Motor neuron (in vitro differentiated cells): ENCODE data around the gene TECPR2. TPM values are rescaled to one million over a fixed set of nuclear protein-coding genes. Genes with fewer than 3 reads are reported as not detected.
A peak's percentile ranks its signal among the peaks of the same experiment; 100 is the strongest.
"Not testable (repeated sequence)": the region's sequence is repeated elsewhere in the genome, so short reads cannot be mapped to it uniquely, and the experiment has no call there.

Source experiments
- ATAC-seq, 8 experiments: fragments of 200-7000 bp; cut with Tn5 transposase; replicated peaks in 6 of 8; 2 replicates each; pipeline ENCODE4 v1.8.0; 2021; ENCODE audit warnings: mild to moderate bottlenecking in 8 of 8, moderate library complexity in 8 of 8
- H3K27ac ChIP-seq, 2 donors: fragments of 250-450 bp; sonication (Bioruptor Pico); 2 replicates each; pipeline ENCODE4 v1.9.0; 2021; ENCODE audit warnings: antibody characterized with exemption in 2 of 2, mild to moderate bottlenecking in 2 of 2, moderate library complexity in 1 of 2
- H3K4me1 ChIP-seq, 2 donors: fragments of 250-450 bp; sonication (Bioruptor Pico); replicated peaks in 1 of 2; 2 replicates each; pipeline ENCODE4 v1.6.1; 2021; ENCODE audit warnings: antibody characterized with exemption in 2 of 2, mild to moderate bottlenecking in 2 of 2, moderate library complexity in 1 of 2
- H3K4me3 ChIP-seq, 5 donors: fragments of 250-450 bp; sonication (Bioruptor Pico); 2 replicates each; pipeline ENCODE4 v1.9.0; 2021; ENCODE audit warnings: antibody characterized with exemption in 5 of 5, mild to moderate bottlenecking in 5 of 5, moderate library complexity in 4 of 5
- WGBS, 10 experiments: fragments of 450-650 bp; shearing (Covaris generic); methylation state at CpG; one replicate each; pipeline ENCODE4 v1.0.0; 2022; 5-methylcytosine and 5-hydroxymethylcytosine counted together
- in situ Hi-C, 9 experiments: fragments of 400-800 bp; cut with MboI; loops; one replicate each; pipeline ENCODE4 v1.15.0; 2021; ENCODE audit warnings: low sequenced_read_pairs in 9 of 9, low pct_unique_long_range_greater_than_20kb in 2 of 9; ENCODE audit not compliant: unreplicated experiment in 9 of 9
- total RNA-seq, 8 experiments: library from RNA; unstranded; fragments of 300-600 nt; gene quantifications; 2 replicates each; pipeline versions ENCODE4 v1.2.3 to v1.2.4, GENCODE V29; 2022

Gene TECPR2
- total RNA-seq, 8 experiments from 2014 or later, result 6.5 to 14.2 (median 9.3) TPM

- Histone ChIP-seq H3K27ac (no peak overlapping the region), H3K4me1 (no peaks in the 10 kb centered on the region), H3K4me3 (no peak overlapping the region)
- 40 to 100% (median 92%) methylated on average over 1 to 5 of the region's 5 CpGs; no CpG with 5 or more reads in 1 of the 10 experiments for WGBS, 10 experiments
- in situ Hi-C loops, result no loop called here
- no peak for ATAC-seq
Observed at GRCh38 chr14:102342238-102342637, 20.5 kb upstream of the TECPR2 start.

GRCh38 chr14:102344084-102344483 is 18.7 kb upstream of the TECPR2 start:
- Histone ChIP-seq H3K4me1 (no peaks in the 10 kb centered on the region), H3K4me3 (no peak overlapping the region), H3K27ac (no peak overlapping the region)
- in situ Hi-C loops, result no loop called here
- WGBS, 10 experiments, result 87 to 100% (median 95%) methylated on average over 1 to 6 of the region's 7 CpGs; no CpG with 5 or more reads in 6 of the 10 experiments
- ATAC-seq, result no peak

GRCh38 chr14:102344485-102344884 is 18.3 kb upstream of the TECPR2 start:
- Histone ChIP-seq H3K27ac (no peak overlapping the region), H3K4me1 (no peaks in the 10 kb centered on the region), H3K4me3 (no peak overlapping the region)
- in situ Hi-C loops, result no loop called here
- WGBS, 10 experiments, result 70 to 97% (median 86%) methylated on average over 2 to 5 of the region's 5 CpGs; no CpG with 5 or more reads in 5 of the 10 experiments
- no peak for ATAC-seq

GRCh38 chr14:102345232-102345631 is 17.5 kb upstream of the TECPR2 start:
- H3K27ac ChIP-seq, result no peak overlapping the region
- in situ Hi-C loops, result no loop called here
- peak in 1 of 8 experiments; percentile 50 for ATAC-seq
- no peak overlapping the region for H3K4me3 ChIP-seq
- H3K4me1 ChIP-seq, result no peaks in the 10 kb centered on the region
- 50 to 100% (median 80%) methylated on average over 1 to 2 of the region's 3 CpGs; no CpG with 5 or more reads in 5 of the 10 experiments for WGBS, 10 experiments

- in situ Hi-C loops, result no loop called here
- Histone ChIP-seq H3K27ac (no peak overlapping the region), H3K4me3 (no peak overlapping the region), H3K4me1 (no peaks in the 10 kb centered on the region)
- no peak for ATAC-seq
- WGBS, 10 experiments, result 94 to 100% (median 100%) methylated on average over 1 to 4 of the region's 4 CpGs; no CpG with 5 or more reads in 3 of the 10 experiments
Observed at GRCh38 chr14:102346645-102347044, 16.1 kb upstream of the TECPR2 start.

- 60 to 100% (median 88%) methylated on average over 1 to 5 of the region's 16 CpGs; no CpG with 5 or more reads in 5 of the 10 experiments for WGBS, 10 experiments
- no peak overlapping the region for H3K4me3 ChIP-seq
- in situ Hi-C loops, result no loop called here
- ATAC-seq, result no peak
- no peak overlapping the region for H3K27ac ChIP-seq
- H3K4me1 ChIP-seq, result no peaks in the 10 kb centered on the region
Observed at GRCh38 chr14:102348376-102348775, 14.4 kb upstream of the TECPR2 start.

GRCh38 chr14:102351023-102351422 is 11.7 kb upstream of the TECPR2 start:
- no peak for ATAC-seq
- H3K4me1 ChIP-seq, result no peaks in the 10 kb centered on the region
- 83 to 98% (median 94%) methylated on average over 2 to 9 of the region's 10 CpGs; no CpG with 5 or more reads in 1 of the 10 experiments for WGBS, 10 experiments
- in situ Hi-C loops, result no loop called here
- no peak overlapping the region for H3K4me3 ChIP-seq
- no peak overlapping the region for H3K27ac ChIP-seq

GRCh38 chr14:102351593-102351992 is 11.1 kb upstream of the TECPR2 start:
- H3K4me1 ChIP-seq, ATAC-seq, H3K4me3 ChIP-seq, H3K27ac ChIP-seq, in situ Hi-C loops: not testable (repeated sequence)
- 83 to 100% (median 96%) methylated on average over 3 to 9 of the region's 9 CpGs for WGBS, 10 experiments

GRCh38 chr14:102352213-102352612 is 10.5 kb upstream of the TECPR2 start:
- ATAC-seq, result no peak
- Histone ChIP-seq H3K4me1 (no peaks in the 10 kb centered on the region), H3K27ac (no peak overlapping the region), H3K4me3 (no peak overlapping the region)
- in situ Hi-C loops, result no loop called here
- WGBS, 10 experiments, result 70 to 100% (median 91%) methylated on average over 2 to 4 of the region's 4 CpGs; no CpG with 5 or more reads in 2 of the 10 experiments

- Histone ChIP-seq H3K4me3 (no peak overlapping the region), H3K27ac (no peak overlapping the region), H3K4me1 (no peaks in the 10 kb centered on the region)
- in situ Hi-C loops, result no loop called here
- WGBS, 10 experiments, result 76 to 100% (median 91%) methylated on average over 1 to 6 of the region's 8 CpGs; no CpG with 5 or more reads in 1 of the 10 experiments
- no peak for ATAC-seq
Observed at GRCh38 chr14:102353126-102353619, 9.6 kb upstream of the TECPR2 start.

- WGBS, 10 experiments, result 80 to 100% (median 92%) methylated on average over 1 to 3 of the region's 3 CpGs; no CpG with 5 or more reads in 1 of the 10 experiments
- in situ Hi-C loops, result no loop called here
- H3K4me1 ChIP-seq, result no peaks in the 10 kb centered on the region
Observed at GRCh38 chr14:102356280-102356679, 6.5 kb upstream of the TECPR2 start.

GRCh38 chr14:102359341-102359740 is 3.4 kb upstream of the TECPR2 start:
- no peak for ATAC-seq
- no peak overlapping the region for H3K27ac ChIP-seq
- in situ Hi-C loops, result no loop called here
- H3K4me3 ChIP-seq, result no peak overlapping the region
- peaks cover 11 to 13% of the 10 kb centered on the region in 2 donors for H3K4me1 ChIP-seq
- 95 to 100% (median 100%) methylated on average over 1 to 2 of the region's 2 CpGs; no CpG with 5 or more reads in 2 of the 10 experiments for WGBS, 10 experiments

More at GRCh38 chr14:102356280-102356679, 6.5 kb upstream of the TECPR2 start:
- Histone ChIP-seq H3K4me3 (no peak overlapping the region), H3K27ac (no peak overlapping the region)
- ATAC-seq, result no peak

GRCh38 chr14:102360388-102360787 is 2.4 kb upstream of the TECPR2 start:
- WGBS, 10 experiments, result 86 to 100% (median 100%) methylated on average over 1 to 2 of the region's 3 CpGs; no CpG with 5 or more reads in 3 of the 10 experiments
- no peak for ATAC-seq
- Histone ChIP-seq H3K4me3 (no peak overlapping the region), H3K27ac (no peak overlapping the region), H3K4me1 (peaks cover 12 to 15% of the 10 kb centered on the region in 2 donors)
- in situ Hi-C loops, result no loop called here

- peaks cover 12 to 15% of the 10 kb centered on the region in 2 donors for H3K4me1 ChIP-seq
- WGBS, 10 experiments, result 0 to 16% (median 0%) methylated on average over 1 to 4 of the region's 4 CpGs; no CpG with 5 or more reads in 5 of the 10 experiments
- peak overlapping the region; percentile 80 to 98 (median 87) for H3K4me3 ChIP-seq
- peak in 3 of 8 experiments; percentile 2 to 4 (median 2) for ATAC-seq
- in situ Hi-C loops, result no loop called here
- H3K27ac ChIP-seq, result peak overlapping the region; percentile 83 to 86
Observed at GRCh38 chr14:102362084-102362483, 657 bp upstream of the TECPR2 start.
